ENCODE results near the gene CPEB2.
"Not testable (repeated sequence)": the region's sequence is repeated elsewhere in the genome, so short reads cannot be mapped to it uniquely, and the experiment has no call there.

Gene CPEB2

GRCh38 chr4:15063341-15063740 lies 61.1 kb downstream of the CPEB2 start:
- DNase-seq, result no peak

GRCh38 chr4:15065516-15065915 lies 63.2 kb downstream of the CPEB2 start:
- DNase-seq, result no peak

GRCh38 chr4:15066140-15066539 lies 63.9 kb downstream of the CPEB2 start:
- no peak for DNase-seq

GRCh38 chr4:15068298-15068697 lies 66.0 kb downstream of the CPEB2 start:
- DNase-seq, result no peak

- no peak for DNase-seq
Measured at GRCh38 chr4:15075875-15076274, 73.6 kb downstream of the CPEB2 start.

GRCh38 chr4:15077969-15078368 lies 75.7 kb downstream of the CPEB2 start:
- DNase-seq, result no peak

GRCh38 chr4:15078682-15079642 lies 76.7 kb downstream of the CPEB2 start:
- DNase-seq, result no peak

- no peak for DNase-seq
Measured at GRCh38 chr4:15084780-15085179, 82.5 kb downstream of the CPEB2 start.

- DNase-seq, result not testable (repeated sequence)
Measured at GRCh38 chr4:15085762-15086161, 83.5 kb downstream of the CPEB2 start.

GRCh38 chr4:15086259-15086658 lies 84.0 kb downstream of the CPEB2 start:
- not testable (repeated sequence) for DNase-seq

GRCh38 chr4:15088394-15089035 lies 86.2 kb downstream of the CPEB2 start:
- DNase-seq, result no peak

- no peak for DNase-seq
Measured at GRCh38 chr4:15089979-15090378, 87.7 kb downstream of the CPEB2 start.

- DNase-seq, result no peak
Measured at GRCh38 chr4:15100380-15100779, 98.1 kb downstream of the CPEB2 start.

GRCh38 chr4:15100994-15101695 lies 98.9 kb downstream of the CPEB2 start:
- no peak for DNase-seq

- no peak for DNase-seq
Measured at GRCh38 chr4:15104825-15105224, 102.5 kb downstream of the CPEB2 start.

- DNase-seq, result no peak
Measured at GRCh38 chr4:15106399-15106798, 104.1 kb downstream of the CPEB2 start.

- no peak for DNase-seq
Measured at GRCh38 chr4:15109600-15109999, 107.3 kb downstream of the CPEB2 start.

GRCh38 chr4:15110120-15110571 lies 107.9 kb downstream of the CPEB2 start:
- DNase-seq, result no peak

- no peak for DNase-seq
Measured at GRCh38 chr4:15116509-15117079, 114.3 kb downstream of the CPEB2 start.

GRCh38 chr4:15117270-15117946 lies 115.1 kb downstream of the CPEB2 start:
- DNase-seq, result no peak

GRCh38 chr4:15118292-15118691 lies 116.0 kb downstream of the CPEB2 start:
- no peak for DNase-seq
